Activated T-cell treated with anti-CD3 and anti-CD28 coated beads, Interleukin-2, amount 50 U/mL, for 72 hours (primary cell): ENCODE measurements around the gene MAPRE3. TPM values are rescaled to one million over a fixed set of nuclear protein-coding genes. Genes with fewer than 3 reads are reported as not detected.
"Not testable (repeated sequence)": the region's sequence is repeated elsewhere in the genome, so short reads cannot be mapped to it uniquely, and the experiment has no call there.

ENCODE experiments used
- ATAC-seq, 2 donors: fragments of 150-1000 bp; cut with Tn5 transposase; replicated peaks in 1 of 2; 2 replicates each; pipeline ENCODE4 v1.10.0; 2021; ENCODE audit warnings: moderate library complexity in 2 of 2, mild to moderate bottlenecking in 1 of 2
- DNase-seq, 2 donors: peaks; one replicate each; pipeline ENCODE4 v3.0.0; 2021 to 2022; ENCODE audit warnings: mixed read lengths in 1 of 2
- H3K27ac Mint-ChIP-seq: one replicate; pipeline ENCODE4 v1.8.0; 2022; ENCODE audit warnings: mild to moderate bottlenecking, moderate library complexity, mixed read lengths
- H3K27me3 Mint-ChIP-seq: one replicate; pipeline ENCODE4 v1.8.0; 2022; ENCODE audit warnings: low read depth, mixed read lengths
- H3K36me3 Mint-ChIP-seq, 2 donors: one replicate each; pipeline ENCODE4 v1.8.0; 2022; ENCODE audit warnings: mixed read lengths in 2 of 2, mild to moderate bottlenecking in 1 of 2; ENCODE audit not compliant: insufficient read depth in 2 of 2
- H3K4me1 Mint-ChIP-seq: one replicate; pipeline ENCODE4 v1.8.0; 2022; ENCODE audit warnings: low read depth, mixed read lengths
- H3K4me3 Mint-ChIP-seq, 2 donors: one replicate each; pipeline ENCODE4 v1.8.0; 2022; ENCODE audit warnings: mild to moderate bottlenecking in 2 of 2, mixed read lengths in 2 of 2, moderate library complexity in 2 of 2
- H3K9me3 Mint-ChIP-seq, 2 donors: one replicate each; pipeline ENCODE4 v1.8.0; 2022; ENCODE audit warnings: mixed read lengths in 2 of 2
- total RNA-seq, 2 donors: library from RNA; stranded (reverse); gene quantifications; one replicate each; pipeline ENCODE4 v1.2.3, GENCODE V29; 2022

Gene MAPRE3
- total RNA-seq, 2 donors from 2014 or later = 4.8 to 5.3 TPM

DNA sequence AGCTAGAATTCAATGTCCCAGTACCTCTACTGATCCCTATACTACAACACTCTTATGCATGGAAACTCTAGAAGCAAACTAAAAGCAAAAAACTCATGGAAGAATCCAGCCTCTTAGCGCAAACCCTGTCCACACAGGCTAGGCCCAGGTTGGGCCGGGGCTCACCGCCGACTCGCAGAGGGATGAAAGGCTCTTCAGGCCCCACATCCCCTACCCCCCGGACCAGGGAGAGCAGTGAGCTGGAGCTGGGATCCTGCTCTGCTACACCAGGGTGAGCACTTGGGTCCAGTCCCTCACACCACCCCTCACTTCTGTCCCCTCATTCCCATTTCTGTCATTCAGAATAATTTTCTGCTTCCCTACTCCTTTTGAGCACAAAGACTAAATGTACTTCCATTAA, 99.0 kb downstream of the MAPRE3 start:
- peaks cover 56% of the 10 kb centered on the region for H3K4me1 Mint-ChIP-seq
- no peak for ATAC-seq
- H3K4me3 Mint-ChIP-seq = peak overlapping the region; percentile 94 to 98
- no peak for DNase-seq
- no peaks in the 10 kb centered on the region for H3K27me3 Mint-ChIP-seq
- H3K9me3 Mint-ChIP-seq = no peaks in the 10 kb centered on the region
- H3K36me3 Mint-ChIP-seq = peaks cover 9 to 22% of the 10 kb centered on the region in 2 donors
- peak overlapping the region; percentile 89 for H3K27ac Mint-ChIP-seq

DNA sequence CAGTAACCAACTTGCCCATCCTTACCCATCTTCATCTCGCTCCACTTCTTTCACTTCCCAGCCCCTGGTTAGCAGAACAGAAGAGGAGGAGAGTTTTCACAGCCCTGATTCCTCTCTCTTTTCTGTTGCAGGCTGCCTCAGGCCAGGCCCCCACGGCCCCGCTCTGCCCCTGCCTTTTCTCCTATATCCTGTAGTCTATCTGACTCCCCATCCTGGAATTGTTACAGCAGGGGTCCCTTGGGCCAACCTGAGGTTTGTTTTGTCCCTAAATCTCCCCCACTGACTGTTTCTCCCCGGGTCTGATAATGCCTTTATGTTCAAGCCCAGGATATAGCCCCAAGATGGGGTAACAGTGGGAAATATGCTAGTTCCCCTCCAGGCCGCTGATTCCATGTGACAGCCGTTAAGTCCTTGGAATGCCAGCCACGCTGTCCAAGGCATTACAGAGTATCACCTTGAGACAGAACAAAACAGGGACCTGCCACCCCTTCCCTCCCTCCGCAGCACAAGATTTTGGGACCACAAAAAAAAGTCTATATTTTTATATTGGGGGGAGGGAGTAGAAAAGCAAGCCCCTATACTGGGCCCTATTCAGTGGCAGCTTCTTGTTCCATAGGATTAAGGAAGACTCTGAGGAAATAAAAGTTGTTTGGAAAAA, 99.7 kb downstream of the MAPRE3 start:
- H3K27me3 Mint-ChIP-seq = no peaks in the 10 kb centered on the region
- peaks cover 9 to 21% of the 10 kb centered on the region in 2 donors for H3K36me3 Mint-ChIP-seq
- peaks cover 62% of the 10 kb centered on the region for H3K4me1 Mint-ChIP-seq
- H3K27ac Mint-ChIP-seq = peak overlapping the region; percentile 89
- H3K9me3 Mint-ChIP-seq = no peaks in the 10 kb centered on the region
- H3K4me3 Mint-ChIP-seq = peak overlapping the region; percentile 94 to 98
- DNase-seq (no peak), ATAC-seq (no peak)

DNA sequence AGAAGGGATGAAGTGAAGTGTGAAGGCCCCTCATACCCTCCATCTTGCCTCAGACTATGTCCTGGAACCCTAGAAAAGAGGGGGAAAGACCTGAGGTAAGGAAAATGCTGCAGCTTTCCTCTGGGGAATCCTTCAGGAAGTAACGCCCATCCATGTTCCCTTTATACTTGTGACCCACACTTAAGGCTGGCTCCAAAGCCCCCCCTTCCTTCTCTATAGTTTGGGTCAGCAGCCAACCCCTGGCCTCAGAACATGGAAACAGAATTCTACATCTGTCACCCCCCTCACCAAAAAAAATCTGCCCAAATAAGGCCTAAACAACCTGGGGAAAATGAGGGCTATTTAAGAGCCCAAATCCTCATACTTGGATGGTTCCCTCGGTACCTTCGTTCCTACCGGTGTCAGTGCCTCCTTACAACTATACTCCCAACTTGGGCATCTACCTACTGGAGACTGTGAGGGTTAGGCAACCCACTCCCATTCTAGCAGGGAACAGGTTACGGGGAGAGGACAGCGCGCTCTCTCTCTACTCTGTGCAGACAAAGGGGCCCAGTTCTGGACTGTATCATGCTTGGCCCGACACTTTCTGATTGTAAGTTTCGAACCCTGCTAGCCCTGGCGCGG, 100.3 kb downstream of the MAPRE3 start:
- H3K36me3 Mint-ChIP-seq = peaks cover 7 to 18% of the 10 kb centered on the region in 2 donors
- no peak for ATAC-seq
- H3K9me3 Mint-ChIP-seq = no peaks in the 10 kb centered on the region
- peak overlapping the region; percentile 94 to 98 for H3K4me3 Mint-ChIP-seq
- peaks cover 67% of the 10 kb centered on the region for H3K4me1 Mint-ChIP-seq
- no peak for DNase-seq
- no peaks in the 10 kb centered on the region for H3K27me3 Mint-ChIP-seq
- peak overlapping the region; percentile 97 for H3K27ac Mint-ChIP-seq

GRCh38 chr2:27071277-27071989, 101.0 kb downstream of the MAPRE3 start, which contains the start of gene OST4:
OST4 (minus strand) TSS chr2:27071654.
- H3K27ac Mint-ChIP-seq = peak within 1 kb of the TSS; percentile 97
- H3K9me3 Mint-ChIP-seq = no peaks in the 10 kb centered on the region
- peaks cover 66% of the 10 kb centered on the region for H3K4me1 Mint-ChIP-seq
- no peaks in the 10 kb centered on the region for H3K27me3 Mint-ChIP-seq
- DNase-seq (peak; percentile 94 to 96), ATAC-seq (peak; percentile 93 to 94)
- peaks cover 3 to 12% of the 10 kb centered on the region in 2 donors for H3K36me3 Mint-ChIP-seq
- H3K4me3 Mint-ChIP-seq = peak within 1 kb of the TSS; percentile 94 to 98

GRCh38 chr2:27071990-27072830, 101.8 kb downstream of the MAPRE3 start:
- Mint-ChIP-seq H3K36me3 (peaks cover 3 to 10% of the 10 kb centered on the region in 2 donors), H3K27ac (peak overlapping the region; percentile 45), H3K27me3 (no peaks in the 10 kb centered on the region), H3K4me1 (peaks cover 69% of the 10 kb centered on the region), H3K9me3 (no peaks in the 10 kb centered on the region), H3K4me3 (peak overlapping the region; percentile 91 to 92)
- DNase-seq (peak in 1 of 2 donors; percentile 63), ATAC-seq (peak in 1 of 2 donors; percentile 40)

- H3K4me1 Mint-ChIP-seq = peaks cover 71% of the 10 kb centered on the region
- ATAC-seq = no peak
- H3K4me3 Mint-ChIP-seq = peak overlapping the region; percentile 91 to 92
- no peaks in the 10 kb centered on the region for H3K9me3 Mint-ChIP-seq
- no peaks in the 10 kb centered on the region for H3K27me3 Mint-ChIP-seq
- DNase-seq = no peak
- H3K36me3 Mint-ChIP-seq = peaks cover 3 to 10% of the 10 kb centered on the region in 2 donors
- peak overlapping the region; percentile 64 for H3K27ac Mint-ChIP-seq
Observed at GRCh38 chr2:27072920-27073319, 102.5 kb downstream of the MAPRE3 start.

DNA sequence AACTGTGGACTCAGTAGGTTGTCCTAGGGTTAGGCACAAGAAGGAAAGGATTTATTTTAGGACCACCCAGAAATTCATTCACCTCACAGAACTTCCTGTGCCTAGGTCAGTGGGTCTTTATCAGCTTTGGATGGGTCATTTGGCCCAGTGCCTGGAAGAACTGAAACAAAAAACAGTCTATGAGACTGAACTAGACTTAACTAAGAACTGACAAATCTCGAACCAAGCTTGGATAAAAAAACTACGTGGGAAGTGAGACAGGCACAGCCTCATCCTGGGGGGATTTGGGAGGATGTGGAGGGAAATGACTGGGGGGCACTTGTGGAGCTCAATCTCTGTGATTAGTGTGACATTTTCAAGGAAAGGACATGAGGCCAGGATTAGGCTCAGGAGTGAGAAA, 103.3 kb downstream of the MAPRE3 start:
- Mint-ChIP-seq H3K4me3 (peak overlapping the region in 1 of 2 donors; percentile 0), H3K4me1 (peaks cover 71% of the 10 kb centered on the region), H3K9me3 (no peaks in the 10 kb centered on the region), H3K27ac (peak overlapping the region; percentile 1), H3K36me3 (peaks cover 3 to 7% of the 10 kb centered on the region in 2 donors), H3K27me3 (no peaks in the 10 kb centered on the region)
- no peak for ATAC-seq
- no peak for DNase-seq

DNA sequence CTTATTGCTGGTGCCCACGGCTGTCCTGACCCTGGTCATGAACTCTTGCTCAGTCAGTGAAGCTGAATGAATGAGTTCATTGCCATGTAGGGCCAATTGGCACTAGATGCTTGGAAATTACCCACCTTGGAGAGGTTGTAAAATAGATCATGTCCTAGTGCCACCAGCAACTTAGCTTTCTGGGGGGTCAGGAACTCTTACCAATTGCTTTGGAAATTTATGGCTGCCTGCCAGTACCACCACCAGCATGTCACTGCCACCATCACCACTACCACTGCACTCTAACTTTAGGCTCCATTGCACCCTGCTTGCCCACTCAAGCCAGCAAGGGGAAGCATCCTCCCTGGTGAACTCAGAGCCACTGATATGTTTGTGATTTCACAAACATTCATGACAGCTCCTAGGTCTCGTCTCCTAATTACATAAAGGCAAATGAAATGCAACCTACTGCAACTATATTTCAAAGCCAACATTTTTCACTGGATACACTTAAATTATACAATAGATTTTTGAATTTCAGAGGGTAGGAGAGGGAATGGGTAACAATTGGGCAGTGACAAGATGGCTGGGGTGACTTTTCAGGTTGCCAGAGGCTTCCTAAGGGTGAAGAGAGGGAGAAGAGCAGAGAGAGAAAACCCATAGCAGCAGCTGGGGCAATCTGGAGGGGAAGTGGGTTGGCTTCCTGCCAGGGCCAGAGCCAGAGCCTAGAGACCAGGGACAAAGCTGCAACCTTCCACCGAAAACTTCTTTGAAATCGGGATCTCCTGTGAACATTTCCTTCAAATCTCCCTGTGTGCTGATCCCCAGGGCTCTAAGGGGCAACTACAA, 104.5 kb downstream of the MAPRE3 start:
- H3K27ac Mint-ChIP-seq = peak overlapping the region; percentile 39
- DNase-seq (peak; percentile 48 to 56), ATAC-seq (no peak)
- H3K9me3 Mint-ChIP-seq = no peaks in the 10 kb centered on the region
- peak overlapping the region; percentile 36 to 69 for H3K4me3 Mint-ChIP-seq
- H3K4me1 Mint-ChIP-seq = peaks cover 63% of the 10 kb centered on the region
- H3K36me3 Mint-ChIP-seq = peaks cover 0 to 1% of the 10 kb centered on the region in 2 donors
- no peaks in the 10 kb centered on the region for H3K27me3 Mint-ChIP-seq

DNA sequence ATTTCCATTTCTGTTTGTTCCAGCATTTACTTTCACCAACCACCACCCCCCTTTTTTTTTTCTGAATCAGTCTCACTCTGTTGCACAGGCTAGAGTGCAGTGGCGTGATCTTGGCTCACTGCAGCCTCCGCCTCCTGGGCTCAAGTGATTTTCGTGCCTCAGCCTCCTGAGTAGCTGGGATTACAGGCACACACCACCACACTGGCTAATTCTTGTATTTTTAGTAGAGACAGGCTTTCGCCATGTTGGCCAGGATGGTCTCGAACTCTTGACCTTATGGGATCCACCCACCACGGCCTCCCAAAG, 105.1 kb downstream of the MAPRE3 start:
- not testable (repeated sequence) for H3K9me3 Mint-ChIP-seq, H3K27me3 Mint-ChIP-seq, ATAC-seq, H3K36me3 Mint-ChIP-seq, DNase-seq
- Mint-ChIP-seq H3K27ac (peak overlapping the region; percentile 39), H3K4me3 (peak overlapping the region; percentile 36 to 69), H3K4me1 (peaks cover 63% of the 10 kb centered on the region)

DNA sequence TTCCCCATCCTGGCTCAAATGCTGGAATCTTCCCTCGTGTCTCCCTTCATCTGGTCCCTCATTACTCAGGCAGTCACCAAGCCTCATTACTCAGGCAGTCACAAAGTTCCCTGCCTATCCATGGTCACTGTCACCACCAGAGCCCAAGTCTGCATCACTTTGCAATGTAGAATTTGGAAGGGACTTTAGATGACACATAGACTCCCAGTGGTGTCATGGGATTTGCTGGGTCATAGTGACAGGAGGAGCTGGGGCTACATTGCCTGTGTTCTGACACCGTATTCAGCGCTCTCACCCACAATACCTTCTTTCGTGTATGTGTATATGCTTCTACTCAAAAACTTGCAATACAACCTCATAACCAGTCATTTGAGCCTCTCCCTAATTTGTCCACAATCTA, 105.9 kb downstream of the MAPRE3 start:
- Mint-ChIP-seq H3K36me3 (no peaks in the 10 kb centered on the region), H3K4me3 (peak overlapping the region in 1 of 2 donors; percentile 0), H3K9me3 (no peaks in the 10 kb centered on the region), H3K27me3 (no peaks in the 10 kb centered on the region), H3K4me1 (peaks cover 66% of the 10 kb centered on the region), H3K27ac (peak overlapping the region; percentile 1)
- ATAC-seq (no peak), DNase-seq (no peak)
